ENCODE results near the gene ENHO. TPM values are rescaled to one million over a fixed set of nuclear protein-coding genes. Genes with fewer than 3 reads are reported as not detected.
A peak's percentile ranks its signal among the peaks of the same experiment; 100 is the strongest.

ENHO gene
- total RNA-seq, 1 donor from 2014 or later, result 4.4 TPM

- peaks cover 11% of the 10 kb centered on the region for H3F3A ChIP-seq (ENCODE audit: low read depth)
- H2AFZ ChIP-seq (replicated peaks), result no peak overlapping the region
- H3K9me3 ChIP-seq (ENCODE audit: low read depth), result no peaks in the 10 kb centered on the region
- no peak overlapping the region for H3K9ac ChIP-seq
- H3K4me2 ChIP-seq, result no peak overlapping the region
- Mint-ChIP-seq H3K27ac (no peak overlapping the region), H3K27me3 (ENCODE audit: insufficient read depth, low read depth) (peaks cover 8% of the 10 kb centered on the region), H3K9me3 (no peaks in the 10 kb centered on the region), H3K36me3 (peaks cover 24% of the 10 kb centered on the region), H3K4me3 (peak overlapping the region; percentile 7), H3K4me1 (peaks cover 46% of the 10 kb centered on the region)
- H3K27me3 ChIP-seq, result no peaks in the 10 kb centered on the region
- no peak for DNase-seq (ENCODE audit: low spot score)
- no peaks in the 10 kb centered on the region for H4K20me1 ChIP-seq (ENCODE audit: low read depth)
- no peaks in the 10 kb centered on the region for H3K79me2 ChIP-seq (ENCODE audit: low read depth)
- no peak overlapping the region for H3K4me3 ChIP-seq
- TF ChIP-seq EZH2phosphoT487 (IDR thresholded peaks at IDR 0.05) (no peak), EZH2 (IDR thresholded peaks at IDR 0.05) (no peak)
- TF ChIP-seq, protein P1, sequence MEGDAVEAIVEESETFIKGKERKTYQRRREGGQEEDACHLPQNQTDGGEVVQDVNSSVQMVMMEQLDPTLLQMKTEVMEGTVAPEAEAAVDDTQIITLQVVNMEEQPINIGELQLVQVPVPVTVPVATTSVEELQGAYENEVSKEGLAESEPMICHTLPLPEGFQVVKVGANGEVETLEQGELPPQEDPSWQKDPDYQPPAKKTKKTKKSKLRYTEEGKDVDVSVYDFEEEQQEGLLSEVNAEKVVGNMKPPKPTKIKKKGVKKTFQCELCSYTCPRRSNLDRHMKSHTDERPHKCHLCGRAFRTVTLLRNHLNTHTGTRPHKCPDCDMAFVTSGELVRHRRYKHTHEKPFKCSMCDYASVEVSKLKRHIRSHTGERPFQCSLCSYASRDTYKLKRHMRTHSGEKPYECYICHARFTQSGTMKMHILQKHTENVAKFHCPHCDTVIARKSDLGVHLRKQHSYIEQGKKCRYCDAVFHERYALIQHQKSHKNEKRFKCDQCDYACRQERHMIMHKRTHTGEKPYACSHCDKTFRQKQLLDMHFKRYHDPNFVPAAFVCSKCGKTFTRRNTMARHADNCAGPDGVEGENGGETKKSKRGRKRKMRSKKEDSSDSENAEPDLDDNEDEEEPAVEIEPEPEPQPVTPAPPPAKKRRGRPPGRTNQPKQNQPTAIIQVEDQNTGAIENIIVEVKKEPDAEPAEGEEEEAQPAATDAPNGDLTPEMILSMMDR (IDR thresholded peaks at IDR 0.05), result no peak
- no peak overlapping the region for H3K27ac ChIP-seq
- H3K36me3 ChIP-seq, result no peaks in the 10 kb centered on the region
- peaks cover 30% of the 10 kb centered on the region for H3K4me1 ChIP-seq
Observed at GRCh38 chr9:34555936-34556525, 33.2 kb upstream of the ENHO start.

DNA sequence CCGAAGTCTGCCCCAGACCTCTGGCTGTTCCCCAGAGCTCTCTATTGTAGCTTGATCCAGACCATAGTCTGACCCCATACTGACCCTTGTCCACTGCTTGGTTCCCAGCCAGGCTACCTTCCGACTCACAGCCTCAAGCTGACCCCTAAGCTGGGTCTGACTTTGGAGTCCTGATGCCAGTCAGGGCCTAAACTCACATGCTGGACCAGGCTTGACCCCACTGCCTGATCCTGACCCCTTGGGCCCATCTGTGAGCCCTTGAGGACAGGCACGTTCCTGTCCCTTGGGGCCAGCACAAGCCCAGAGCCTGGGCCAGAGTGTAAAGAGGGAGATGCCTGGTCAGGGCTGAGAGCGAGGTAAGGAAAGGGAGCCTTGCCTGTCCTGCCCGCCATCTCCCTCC lies 32.7 kb upstream of the ENHO start:
- Mint-ChIP-seq H3K4me3 (no peak overlapping the region), H3K27ac (peak overlapping the region; percentile 50), H3K4me1 (peaks cover 41% of the 10 kb centered on the region), H3K9me3 (no peaks in the 10 kb centered on the region), H3K27me3 (ENCODE audit: insufficient read depth, low read depth) (peaks cover 8% of the 10 kb centered on the region), H3K36me3 (peaks cover 23% of the 10 kb centered on the region)
- H3F3A ChIP-seq (ENCODE audit: low read depth), result peaks cover 8% of the 10 kb centered on the region
- no peak overlapping the region for H3K9ac ChIP-seq
- no peak overlapping the region for H3K27ac ChIP-seq
- H3K27me3 ChIP-seq, result no peaks in the 10 kb centered on the region
- H3K9me3 ChIP-seq (ENCODE audit: low read depth), result no peaks in the 10 kb centered on the region
- DNase-seq (ENCODE audit: low spot score), result no peak
- no peak overlapping the region for H3K4me2 ChIP-seq
- no peak for TF ChIP-seq EZH2 (IDR thresholded peaks at IDR 0.05)
- TF ChIP-seq EZH2phosphoT487 (IDR thresholded peaks at IDR 0.05), result no peak
- TF ChIP-seq, protein P1 (IDR thresholded peaks at IDR 0.05), result no peak
- H3K4me1 ChIP-seq, result peaks cover 25% of the 10 kb centered on the region
- H3K36me3 ChIP-seq, result no peaks in the 10 kb centered on the region
- no peak overlapping the region for H3K4me3 ChIP-seq
- no peaks in the 10 kb centered on the region for H3K79me2 ChIP-seq (ENCODE audit: low read depth)
- H2AFZ ChIP-seq (replicated peaks), result no peak overlapping the region
- H4K20me1 ChIP-seq (ENCODE audit: low read depth), result no peaks in the 10 kb centered on the region

GRCh38 chr9:34555002-34555348 lies 32.2 kb upstream of the ENHO start:
- H3K4me2 ChIP-seq, result no peak overlapping the region
- no peak overlapping the region for H3K27ac ChIP-seq
- H3K4me1 ChIP-seq, result peaks cover 20% of the 10 kb centered on the region

More at GRCh38 chr9:34555002-34555348, 32.2 kb upstream of the ENHO start:
- no peaks in the 10 kb centered on the region for H4K20me1 ChIP-seq (ENCODE audit: low read depth)
- H3K9me3 ChIP-seq (ENCODE audit: low read depth), result no peaks in the 10 kb centered on the region
- peak overlapping the region; percentile 64 for H3K4me3 Mint-ChIP-seq
- H3K9ac ChIP-seq, result no peak overlapping the region
- H2AFZ ChIP-seq (replicated peaks), result no peak overlapping the region
- H3K79me2 ChIP-seq (ENCODE audit: low read depth), result no peaks in the 10 kb centered on the region
- peak; percentile 44 for DNase-seq (ENCODE audit: low spot score)
- no peak overlapping the region for H3K4me3 ChIP-seq
- H3F3A ChIP-seq (ENCODE audit: low read depth), result peaks cover 3% of the 10 kb centered on the region
- peaks cover 20% of the 10 kb centered on the region for H3K36me3 Mint-ChIP-seq
- H3K27me3 ChIP-seq, result no peaks in the 10 kb centered on the region
- H3K4me1 Mint-ChIP-seq, result peaks cover 35% of the 10 kb centered on the region
- H3K36me3 ChIP-seq, result no peaks in the 10 kb centered on the region
- no peak for TF ChIP-seq EZH2 (IDR thresholded peaks at IDR 0.05)
- TF ChIP-seq, protein P1 (IDR thresholded peaks at IDR 0.05), result no peak
- TF ChIP-seq EZH2phosphoT487 (IDR thresholded peaks at IDR 0.05), result no peak
- no peak overlapping the region for H3K27ac Mint-ChIP-seq
- H3K9me3 Mint-ChIP-seq, result no peaks in the 10 kb centered on the region
- peaks cover 5% of the 10 kb centered on the region for H3K27me3 Mint-ChIP-seq (ENCODE audit: insufficient read depth, low read depth)
